Breast epithelium (tissue), 4 donors: ENCODE data around the gene TIGD3. TPM values are rescaled to one million over a fixed set of nuclear protein-coding genes. Genes with fewer than 3 reads are reported as not detected.

Experiments
- DNase-seq, 2 donors: peaks; one replicate each; pipeline ENCODE4 v3.0.0-alpha.2; 2019; ENCODE audit warnings: low spot score in 2 of 2
- H3K27ac ChIP-seq, 2 donors: fragments of 200-600 bp; sonication (generic) in 1 of 2; one replicate each; pipeline ENCODE4 v1.5.1; 2016 to 2019; ENCODE audit warnings: mild to moderate bottlenecking in 1 of 2
- H3K27me3 ChIP-seq, 2 donors: fragments of 200-600 bp; sonication (generic) in 1 of 2; one replicate each; pipeline versions ENCODE4 v1.5.1 to v1.6.0; 2017 to 2019; ENCODE audit warnings: control low read depth in 1 of 2, mild to moderate bottlenecking in 1 of 2
- H3K36me3 ChIP-seq: fragments of 200-600 bp; one replicate; pipeline ENCODE4 v1.5.1; 2019
- H3K4me1 ChIP-seq, 2 donors: fragments of 200-600 bp; sonication (generic); one replicate each; pipeline ENCODE4 v1.5.1; 2016 to 2019; ENCODE audit warnings: control low read depth in 1 of 2
- H3K4me3 ChIP-seq, 3 donors: fragments of 200-600 bp; sonication (generic); 1 replicate in 2 of 3; 2 replicates in 1 of 3; pipeline ENCODE4 v1.5.1; 2016 to 2019; ENCODE audit warnings: mild to moderate bottlenecking in 3 of 3, moderate library complexity in 2 of 3
- H3K9me3 ChIP-seq, 2 donors: fragments of 200-600 bp; sonication (generic) in 1 of 2; one replicate each; pipeline ENCODE4 v1.5.1; 2016 to 2019; ENCODE audit warnings: control low read depth in 1 of 2
- CTCF ChIP-seq, 3 donors: fragments of 450-650 bp; IDR thresholded peaks; one replicate each; pipeline ENCODE4 v1.5.1; 2016 to 2017; ENCODE audit warnings: antibody characterized with exemption in 3 of 3, mild to moderate bottlenecking in 3 of 3, moderate library complexity in 3 of 3
- POLR2A ChIP-seq: fragments of 450-650 bp; IDR thresholded peaks from one replicate; pipeline ENCODE4 v1.6.1; 2016; ENCODE audit warnings: antibody characterized with exemption, mild to moderate bottlenecking, moderate library complexity
- POLR2AphosphoS5 ChIP-seq, 3 donors: sonication (generic); formaldehyde crosslinking; IDR thresholded peaks; one replicate each; pipeline ENCODE4 v1.6.1; 2017; ENCODE audit warnings: antibody characterized with exemption in 3 of 3
- intact Hi-C: fragments of 100-400 bp; cut with DNase I; formaldehyde crosslinking; loops from one replicate; pipeline ENCODE4 v1.15.1; 2023; ENCODE audit warnings: low total_unique reads
- total RNA-seq, 3 donors: library from RNA; depleted of rRNA; stranded (reverse); fragments of >200 nt; gene quantifications; one replicate each; pipeline ENCODE4 v1.1.0, GENCODE V29; 2016

Gene TIGD3
- total RNA-seq = 1 to 10 TPM in 1 of 3 donors, under 1 TPM in 1, not detected in 1; 0.29 to 1.3 TPM

- Histone ChIP-seq H3K27me3 (peaks cover 0 to 9% of the 10 kb centered on the region in 2 donors), H3K9me3 (no peaks in the 10 kb centered on the region), H3K4me1 (peaks cover 4 to 5% of the 10 kb centered on the region in 2 donors), H3K36me3 (no peaks in the 10 kb centered on the region), H3K4me3 (peak within 1 kb of the TSS; percentile 63 to 84 (median 78)), H3K27ac (peak within 1 kb of the TSS; percentile 58 to 62)
- peak; percentile 95 to 98 for DNase-seq
- TF ChIP-seq POLR2AphosphoS5 (IDR thresholded peaks at IDR 0.05) (peak; percentile 28 to 52 (median 38)), CTCF (IDR thresholded peaks at IDR 0.05) (no peak)
- intact Hi-C loops = no loop called here
These were observed at the start of gene TIGD3 for GRCh38 chr11:65354265-65355012. TSS of gene TIGD3 (plus strand) at chr11:65354751. CDS start at chr11:65355809, 1,058 bp downstream.

GRCh38 chr11:65305501-65306268, 48.9 kb upstream of the TIGD3 start:
- Histone ChIP-seq H3K27me3 (no peaks in the 10 kb centered on the region), H3K36me3 (no peaks in the 10 kb centered on the region), H3K27ac (no peak overlapping the region), H3K4me3 (no peak overlapping the region), H3K4me1 (peaks cover 0 to 3% of the 10 kb centered on the region in 2 donors), H3K9me3 (no peaks in the 10 kb centered on the region)
- intact Hi-C loops = no loop called here
- no peak for DNase-seq
- no peak for TF ChIP-seq CTCF (IDR thresholded peaks at IDR 0.05)
- TF ChIP-seq POLR2A = no peak
- no peak for TF ChIP-seq POLR2AphosphoS5 (IDR thresholded peaks at IDR 0.05)

GRCh38 chr11:65307298-65308229, 47.0 kb upstream of the TIGD3 start:
- TF ChIP-seq CTCF (IDR thresholded peaks at IDR 0.05) = no peak
- TF ChIP-seq POLR2A = no peak
- no peak for TF ChIP-seq POLR2AphosphoS5 (IDR thresholded peaks at IDR 0.05)
- intact Hi-C loops = no loop called here
- peaks cover 0 to 3% of the 10 kb centered on the region in 2 donors for H3K4me1 ChIP-seq
- DNase-seq = no peak
- H3K9me3 ChIP-seq = no peaks in the 10 kb centered on the region
- peak overlapping the region in 1 of 2 donors; percentile 74 for H3K27ac ChIP-seq
- H3K4me3 ChIP-seq = no peak overlapping the region
- H3K36me3 ChIP-seq = no peaks in the 10 kb centered on the region
- no peaks in the 10 kb centered on the region for H3K27me3 ChIP-seq

DNA sequence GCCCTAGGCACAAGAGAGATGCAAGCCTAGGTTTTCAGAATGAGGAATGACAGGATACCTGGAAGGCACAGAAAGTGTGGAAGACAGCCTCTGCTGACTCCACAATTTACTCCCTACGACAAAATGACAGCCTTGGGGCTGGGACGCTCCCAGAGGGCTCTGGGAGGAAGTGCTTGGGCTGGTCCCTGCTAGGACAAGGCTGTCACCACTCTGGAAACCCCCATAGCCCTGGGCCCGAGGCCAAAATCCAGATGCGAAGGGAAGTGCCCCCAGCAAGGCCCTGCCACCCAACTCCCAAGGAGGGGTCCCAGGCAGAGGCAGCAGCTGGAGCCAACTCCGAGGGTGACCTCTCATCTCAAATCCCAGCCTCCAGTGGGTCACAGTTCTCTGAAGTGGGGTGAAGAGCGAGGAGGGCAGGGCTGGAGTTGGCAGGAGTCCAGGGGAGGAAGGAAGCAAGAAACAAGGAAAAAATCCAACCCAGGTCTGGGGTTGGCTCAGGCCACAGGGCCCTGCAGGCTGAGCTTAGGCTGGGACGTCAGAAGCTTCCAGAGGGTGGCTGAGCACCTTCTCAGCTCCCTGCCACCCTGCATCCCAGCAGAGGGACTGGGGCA, 46.2 kb upstream of the TIGD3 start:
- no peak for DNase-seq
- no peak overlapping the region for H3K4me3 ChIP-seq
- H3K9me3 ChIP-seq = no peaks in the 10 kb centered on the region
- H3K36me3 ChIP-seq = no peaks in the 10 kb centered on the region
- intact Hi-C loops = no loop called here
- TF ChIP-seq POLR2A = no peak
- no peak for TF ChIP-seq CTCF (IDR thresholded peaks at IDR 0.05)
- TF ChIP-seq POLR2AphosphoS5 (IDR thresholded peaks at IDR 0.05) = no peak
- peak overlapping the region; percentile 42 to 74 for H3K27ac ChIP-seq
- peaks cover 0 to 3% of the 10 kb centered on the region in 2 donors for H3K4me1 ChIP-seq
- no peaks in the 10 kb centered on the region for H3K27me3 ChIP-seq
